Neural cell (in vitro differentiated cells): ENCODE data around the gene PREX1.

Experiments
- EP300 ChIP-seq: fragments of 450-650 bp; conservative IDR thresholded peaks from 2 replicates; pipeline ENCODE4 v1.6.1; 2014; ENCODE audit warnings: antibody characterized with exemption, mild to moderate bottlenecking, moderate library complexity; ENCODE audit not compliant: poor library complexity, severe bottlenecking
- POLR2AphosphoS5 ChIP-seq: IDR thresholded peaks from 2 replicates; pipeline ENCODE4 v1.6.1; 2012
- REST ChIP-seq: IDR thresholded peaks from 2 replicates; pipeline ENCODE4 v1.6.1; 2012; ENCODE audit warnings: borderline replicate concordance
- SMC3 ChIP-seq: fragments of 450-650 bp; conservative IDR thresholded peaks from 2 replicates; pipeline ENCODE4 v1.6.1; 2014; ENCODE audit warnings: antibody characterized with exemption, mild to moderate bottlenecking, moderate library complexity; ENCODE audit not compliant: poor library complexity
- TF ChIP-seq, protein P1 (sequence below): fragments of 450-650 bp; IDR thresholded peaks from 2 replicates; pipeline ENCODE4 v1.5.1; 2014; ENCODE audit warnings: antibody characterized with exemption, mild to moderate bottlenecking, moderate library complexity; ENCODE audit not compliant: poor library complexity, severe bottlenecking

GRCh38 chr20:48791014-48791413, 36.8 kb downstream of the PREX1 start:
- TF ChIP-seq SMC3 (peak; percentile 65), EP300 (no peak), REST (peak; percentile 51), POLR2AphosphoS5 (peak; percentile 55)
- TF ChIP-seq, protein P1, sequence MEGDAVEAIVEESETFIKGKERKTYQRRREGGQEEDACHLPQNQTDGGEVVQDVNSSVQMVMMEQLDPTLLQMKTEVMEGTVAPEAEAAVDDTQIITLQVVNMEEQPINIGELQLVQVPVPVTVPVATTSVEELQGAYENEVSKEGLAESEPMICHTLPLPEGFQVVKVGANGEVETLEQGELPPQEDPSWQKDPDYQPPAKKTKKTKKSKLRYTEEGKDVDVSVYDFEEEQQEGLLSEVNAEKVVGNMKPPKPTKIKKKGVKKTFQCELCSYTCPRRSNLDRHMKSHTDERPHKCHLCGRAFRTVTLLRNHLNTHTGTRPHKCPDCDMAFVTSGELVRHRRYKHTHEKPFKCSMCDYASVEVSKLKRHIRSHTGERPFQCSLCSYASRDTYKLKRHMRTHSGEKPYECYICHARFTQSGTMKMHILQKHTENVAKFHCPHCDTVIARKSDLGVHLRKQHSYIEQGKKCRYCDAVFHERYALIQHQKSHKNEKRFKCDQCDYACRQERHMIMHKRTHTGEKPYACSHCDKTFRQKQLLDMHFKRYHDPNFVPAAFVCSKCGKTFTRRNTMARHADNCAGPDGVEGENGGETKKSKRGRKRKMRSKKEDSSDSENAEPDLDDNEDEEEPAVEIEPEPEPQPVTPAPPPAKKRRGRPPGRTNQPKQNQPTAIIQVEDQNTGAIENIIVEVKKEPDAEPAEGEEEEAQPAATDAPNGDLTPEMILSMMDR, result peak; percentile 65
